Dermis blood vessel endothelial cell (primary cell): ENCODE data around the gene ATP8B3. TPM values are rescaled to one million over a fixed set of nuclear protein-coding genes. Genes with fewer than 3 reads are reported as not detected.
A peak's percentile ranks its signal among the peaks of the same experiment; 100 is the strongest.

Experiments
- DNase-seq: peaks from one replicate; pipeline ENCODE4 v3.0.0; 2010
- total RNA-seq: library from RNA; depleted of rRNA; stranded (reverse); fragments of >200 nt; gene quantifications from 2 replicates; pipeline ENCODE4 v1.2.3, GENCODE V29; 2014

The ATP8B3 gene
- total RNA-seq, 1 donor from 2014 or later: 0.85 TPM

DNA sequence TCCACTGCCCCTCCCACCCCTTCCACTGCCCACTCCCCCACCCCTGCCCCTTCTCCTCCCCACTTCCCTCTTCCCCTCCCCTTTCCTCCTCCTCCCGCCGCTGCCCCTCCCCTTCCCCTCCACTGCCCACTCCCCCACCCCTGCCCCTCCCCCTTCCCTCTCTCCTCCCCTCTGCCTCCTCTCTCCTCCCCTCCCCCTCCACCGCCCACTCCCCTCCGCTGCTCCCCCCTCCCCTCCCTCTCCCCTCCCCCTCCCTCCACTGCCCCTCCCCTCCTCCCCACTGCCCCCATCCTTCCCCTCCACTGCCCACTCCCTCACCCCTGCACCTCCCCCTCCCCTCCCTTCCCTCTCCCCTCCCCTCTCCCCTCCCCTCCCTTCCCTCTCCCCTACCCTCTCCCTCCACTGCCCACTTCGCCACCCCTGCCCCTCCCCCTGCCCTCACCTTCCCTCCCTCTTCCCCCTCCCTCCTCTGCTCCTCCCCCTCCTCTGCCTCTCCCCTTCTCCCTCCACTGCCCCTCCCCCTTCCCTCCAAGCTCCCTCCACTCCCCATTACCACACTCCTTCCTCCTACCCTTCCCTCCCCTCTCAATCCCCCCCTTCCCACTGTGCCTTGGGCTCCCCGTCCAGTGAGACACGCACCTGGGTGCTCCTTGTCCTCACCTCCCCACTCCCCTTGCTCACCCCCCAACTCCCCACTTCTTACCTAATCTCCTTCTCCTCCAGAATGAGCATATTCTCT is 21.9 kb downstream of the ATP8B3 start:
- DNase-seq: no peak

DNA sequence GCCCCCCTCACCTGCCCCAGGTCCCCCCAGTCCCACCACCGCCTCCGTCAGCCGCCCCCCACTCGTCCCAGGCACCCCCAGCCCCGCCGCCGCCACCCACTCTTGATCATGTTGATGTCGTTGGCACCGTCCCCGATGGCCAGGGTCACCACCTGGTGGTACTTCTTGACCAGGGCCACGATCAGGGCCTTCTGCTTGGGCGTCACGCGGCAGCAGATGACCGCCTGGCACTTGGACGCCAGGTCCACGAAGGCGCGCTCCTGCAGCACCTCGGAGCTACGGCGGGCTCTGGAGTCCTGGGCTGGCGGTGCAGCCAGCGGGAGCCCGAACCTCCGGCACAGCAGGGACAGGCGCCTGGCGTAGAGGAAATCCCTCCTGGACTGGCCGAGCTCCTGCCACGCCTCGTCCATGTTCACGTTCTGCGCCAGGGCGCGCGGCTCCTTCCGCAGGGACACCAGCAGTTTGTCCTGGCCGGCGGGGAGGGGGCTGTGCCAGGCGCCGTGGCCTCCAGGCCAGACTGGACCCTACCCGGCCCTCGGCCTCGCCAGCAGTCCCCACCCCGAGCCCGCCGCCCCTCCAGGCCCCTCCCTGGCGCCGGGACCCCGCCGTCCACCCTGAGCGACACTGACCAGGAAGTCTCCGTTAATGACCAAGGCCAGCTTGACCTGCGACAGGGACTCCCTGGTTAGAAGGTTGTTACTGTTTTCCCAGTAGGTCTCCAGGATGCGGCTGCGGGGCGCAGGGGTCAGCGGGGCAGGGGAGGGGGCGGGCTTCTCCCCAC is 22.6 kb downstream of the ATP8B3 start:
- peak; percentile 11 for DNase-seq

DNA sequence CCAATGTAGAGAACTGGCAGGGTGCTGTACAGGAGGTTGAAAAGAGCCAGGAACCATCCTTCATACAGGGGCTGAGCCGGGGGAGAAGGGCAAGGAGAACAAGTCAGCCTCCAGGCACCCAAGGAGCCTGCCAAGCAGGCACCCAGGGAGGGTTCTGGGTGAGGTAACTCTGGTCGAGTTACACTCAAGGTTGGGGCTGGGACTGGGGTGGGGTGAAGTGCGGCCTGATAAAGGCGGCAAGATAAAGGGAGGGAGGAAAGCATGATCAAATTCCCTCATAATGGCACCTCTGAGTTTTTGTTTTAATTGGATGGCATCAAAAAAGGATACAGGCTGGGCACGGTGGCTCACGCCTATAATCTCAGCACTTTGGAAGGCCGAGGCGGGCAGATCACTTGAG is 25.0 kb downstream of the ATP8B3 start:
- no peak for DNase-seq

DNA sequence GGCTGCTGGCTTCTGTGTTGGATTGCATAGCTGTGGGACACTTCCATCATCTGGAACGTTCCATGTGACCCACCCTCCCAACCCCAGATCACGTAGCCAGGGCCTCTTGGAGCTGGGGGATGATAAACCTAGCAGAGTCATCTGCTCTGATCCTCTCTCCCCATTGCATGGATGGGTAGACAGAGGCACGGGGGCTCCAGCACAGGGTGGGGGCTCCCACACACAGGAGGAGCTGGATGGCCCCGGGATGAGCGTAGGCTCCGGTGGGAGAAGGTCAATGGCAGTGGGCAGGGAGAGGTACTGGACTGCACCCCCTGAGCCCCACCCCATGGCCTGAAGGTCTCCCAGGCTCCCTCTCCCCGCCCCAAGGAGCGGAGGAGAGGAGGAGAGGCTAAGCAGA is 25.4 kb downstream of the ATP8B3 start:
- no peak for DNase-seq

DNA sequence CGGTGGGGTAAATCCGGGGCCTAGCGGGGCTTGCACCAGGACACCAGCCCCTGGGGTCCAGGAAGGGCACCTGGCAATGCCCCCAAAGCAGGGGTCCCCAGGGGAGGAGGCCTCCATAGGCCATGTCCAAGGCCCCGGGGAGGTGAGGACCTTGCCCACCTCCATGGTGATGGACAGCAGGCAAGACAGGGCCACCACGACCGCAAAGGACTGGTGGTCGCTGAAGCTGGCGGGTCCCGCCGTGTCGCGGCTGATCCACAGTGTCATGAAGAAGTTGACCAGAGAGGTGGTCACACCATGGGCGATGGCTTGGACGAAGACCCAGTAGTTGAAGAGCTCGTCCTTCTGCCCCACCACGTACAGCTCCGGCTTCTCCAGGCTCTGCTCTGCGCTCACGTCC is 26.8 kb downstream of the ATP8B3 start:
- DNase-seq: no peak

DNA sequence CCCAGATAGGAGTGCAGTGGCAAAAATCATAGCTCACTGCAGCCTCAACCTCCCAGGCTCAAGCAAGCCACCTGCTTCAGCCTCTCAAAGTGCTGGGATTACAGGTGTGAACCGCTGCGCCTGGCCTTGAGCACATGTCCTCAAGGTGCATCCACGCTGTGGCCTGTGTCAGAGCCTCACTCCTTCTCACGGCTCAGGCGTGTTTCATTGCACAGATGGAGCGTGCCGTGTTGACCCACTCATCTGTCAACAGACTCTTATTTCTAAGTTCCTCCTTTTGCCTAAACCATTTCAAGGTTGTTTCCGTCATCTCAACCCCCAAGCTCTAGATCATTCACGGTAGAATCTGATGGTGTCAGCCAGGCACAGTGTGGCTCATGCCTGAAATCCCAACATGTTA is 28.2 kb downstream of the ATP8B3 start:
- no peak for DNase-seq

DNA sequence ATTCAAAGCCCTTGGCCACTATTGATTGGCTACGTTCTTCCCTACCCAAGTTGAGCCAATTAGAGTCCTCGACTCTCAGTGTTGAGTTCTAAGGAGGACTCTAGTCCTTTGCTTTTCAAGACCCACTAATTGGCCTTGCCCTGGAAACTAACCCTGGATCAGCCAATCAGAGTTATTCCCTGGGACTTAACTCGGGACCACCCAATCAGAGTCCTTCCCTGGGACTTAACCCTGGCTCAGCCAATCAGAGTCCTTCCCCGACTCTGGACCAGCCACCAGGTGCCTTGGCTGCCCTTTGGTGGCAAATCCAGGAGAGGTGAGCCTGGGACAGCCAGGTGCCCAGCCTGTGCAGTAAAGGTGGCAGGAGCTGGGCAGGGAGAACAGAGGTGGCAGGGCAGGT is 28.7 kb downstream of the ATP8B3 start:
- no peak for DNase-seq

DNA sequence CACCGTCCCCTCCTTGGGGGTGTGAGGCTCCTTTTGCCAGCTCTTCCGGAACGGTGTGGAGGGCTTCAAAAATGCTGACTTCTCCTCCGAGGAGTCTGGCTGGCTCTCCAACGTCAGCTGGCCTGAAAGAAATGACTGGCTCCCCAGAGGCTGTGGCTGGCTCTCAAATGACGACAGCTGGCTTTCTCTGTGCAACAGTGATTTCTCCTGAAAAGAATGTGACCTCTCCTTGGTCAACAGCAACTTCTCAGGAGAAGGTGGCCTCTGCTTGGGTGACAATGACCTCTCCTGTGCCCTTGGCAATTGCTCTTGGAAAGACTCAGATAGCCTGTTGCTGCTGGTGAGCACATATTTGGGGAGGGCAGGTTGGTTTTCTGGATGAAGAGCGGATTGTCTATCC is 29.6 kb downstream of the ATP8B3 start:
- DNase-seq: no peak

DNA sequence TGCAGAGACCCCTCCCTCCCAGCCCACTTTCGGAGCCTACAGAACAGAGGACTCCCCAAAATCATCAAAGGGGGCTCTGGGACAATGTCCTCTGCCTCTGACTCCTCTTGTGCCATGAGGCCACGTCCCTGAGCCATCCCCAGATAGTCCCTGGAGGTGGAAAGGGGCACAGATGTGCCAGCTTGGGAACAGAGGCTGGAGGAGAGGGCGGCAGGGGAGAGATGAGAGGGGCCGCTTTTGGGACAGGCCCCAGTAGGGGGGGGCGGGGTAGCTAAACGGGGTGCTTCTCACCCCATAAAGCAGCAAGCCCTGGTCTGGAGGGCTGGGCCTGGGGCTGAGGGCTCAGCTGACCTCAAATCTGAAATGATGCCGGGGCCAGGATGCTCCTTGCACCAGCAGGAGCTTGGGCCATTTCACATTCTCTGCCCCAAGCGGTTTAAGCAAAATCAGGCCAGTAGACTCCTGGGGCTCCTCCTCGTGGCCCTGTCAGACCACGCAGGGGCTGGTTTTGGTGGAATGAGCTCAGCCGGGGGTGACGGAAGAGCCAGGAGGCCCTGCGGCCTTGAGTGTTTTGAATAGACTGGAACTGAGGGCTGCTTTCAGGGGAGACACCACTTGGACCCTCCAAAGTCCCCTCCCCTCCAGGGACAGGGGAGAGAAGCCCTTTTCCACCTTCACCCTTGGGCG is 31.7 kb downstream of the ATP8B3 start:
- DNase-seq: peak; percentile 12

DNA sequence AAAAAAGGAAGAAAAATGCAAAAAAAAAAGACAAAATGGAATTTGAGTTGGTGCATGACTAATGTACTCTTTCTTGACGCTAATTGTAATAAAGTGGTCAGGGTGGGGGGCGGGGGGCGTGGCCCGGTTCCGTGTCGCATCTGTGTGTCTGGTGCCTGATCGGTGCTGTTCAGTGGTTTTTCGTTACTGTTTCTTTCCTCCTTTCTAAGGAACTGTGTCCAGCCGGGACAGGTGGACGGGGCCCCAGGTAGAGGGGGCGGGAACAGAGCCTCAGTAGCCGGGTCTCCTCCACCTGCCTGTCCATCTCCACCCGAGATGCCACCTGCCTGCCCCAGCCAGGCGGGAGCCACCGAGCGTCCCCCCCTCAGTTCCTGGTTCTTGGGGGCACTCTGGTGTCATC is 32.5 kb downstream of the ATP8B3 start:
- no peak for DNase-seq

DNA sequence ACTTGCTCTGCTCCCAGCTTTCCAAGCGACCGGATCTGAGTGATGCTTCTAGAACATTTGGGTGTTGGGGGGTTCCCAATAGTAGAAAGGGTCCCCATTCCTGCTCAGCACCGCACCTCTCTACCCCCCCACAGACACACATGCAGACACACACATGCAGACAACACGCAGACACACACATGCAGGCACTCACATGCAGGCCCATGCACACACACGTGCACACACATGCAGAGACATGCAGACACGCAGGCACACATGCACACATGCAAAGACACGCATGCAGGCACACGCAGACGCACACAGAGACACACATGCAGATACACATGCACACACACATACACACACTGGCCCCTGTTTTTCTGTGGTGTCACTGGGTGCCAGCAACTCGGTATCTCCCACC is 34.9 kb downstream of the ATP8B3 start:
- no peak for DNase-seq

DNA sequence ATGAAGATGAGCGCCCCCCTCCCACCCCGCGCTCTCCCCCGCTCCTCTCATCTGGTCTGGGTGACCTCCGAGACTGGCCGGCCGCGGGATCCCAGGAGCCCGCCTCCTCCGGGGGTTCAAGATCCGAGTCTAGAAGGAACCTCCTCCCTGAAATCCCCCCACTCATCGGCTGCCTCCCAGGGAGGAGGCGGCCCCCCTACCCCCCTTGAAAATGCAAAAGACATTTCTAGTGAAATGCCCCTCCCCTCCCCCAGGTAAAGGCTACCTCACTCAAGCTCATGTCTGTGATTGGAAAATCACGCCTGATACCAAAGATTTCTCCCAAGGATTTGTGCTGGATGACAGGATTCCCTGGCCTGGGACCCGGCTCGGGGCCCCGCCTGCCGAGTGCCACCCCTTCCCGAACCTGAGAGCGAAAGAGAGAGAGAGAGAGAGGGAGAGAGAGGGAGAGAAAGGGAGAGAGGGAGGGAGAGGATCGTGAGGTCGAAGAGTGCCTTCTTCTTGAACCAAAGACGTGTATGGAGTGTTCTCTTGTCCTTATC is 35.4 kb downstream of the ATP8B3 start:
- no peak for DNase-seq

DNA sequence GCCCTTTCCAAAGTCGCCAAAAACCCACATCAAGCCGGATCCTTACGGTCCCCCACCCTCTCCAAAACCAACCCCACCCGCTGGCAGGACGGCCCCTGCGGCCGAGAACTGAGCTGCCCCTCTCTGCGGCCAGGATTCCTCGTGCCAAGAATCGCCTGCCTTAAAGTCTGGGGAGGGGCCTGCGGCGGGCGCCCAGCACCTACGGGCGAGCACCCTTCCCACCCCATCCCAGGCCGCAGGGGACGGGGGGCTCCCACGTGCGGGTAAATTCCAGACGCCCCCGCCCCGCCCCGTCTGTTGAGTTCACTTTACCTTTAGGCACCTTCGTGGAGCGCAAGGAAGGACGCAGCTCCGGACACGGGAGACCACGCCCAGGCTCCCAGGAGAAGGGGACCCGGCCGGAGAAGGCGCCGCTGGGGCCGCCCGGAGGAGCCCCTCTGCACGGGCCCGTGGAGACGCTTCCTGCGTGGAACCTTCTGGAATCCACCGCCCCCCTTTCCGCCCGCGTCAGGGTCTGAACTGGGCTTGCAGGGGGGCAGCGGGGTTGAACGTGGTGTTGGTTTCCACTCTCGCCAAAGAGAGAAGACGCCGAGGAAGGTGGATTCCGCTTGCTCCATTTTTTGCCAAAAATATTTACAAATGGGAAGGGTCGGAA is 36.0 kb downstream of the ATP8B3 start:
- DNase-seq: no peak

DNA sequence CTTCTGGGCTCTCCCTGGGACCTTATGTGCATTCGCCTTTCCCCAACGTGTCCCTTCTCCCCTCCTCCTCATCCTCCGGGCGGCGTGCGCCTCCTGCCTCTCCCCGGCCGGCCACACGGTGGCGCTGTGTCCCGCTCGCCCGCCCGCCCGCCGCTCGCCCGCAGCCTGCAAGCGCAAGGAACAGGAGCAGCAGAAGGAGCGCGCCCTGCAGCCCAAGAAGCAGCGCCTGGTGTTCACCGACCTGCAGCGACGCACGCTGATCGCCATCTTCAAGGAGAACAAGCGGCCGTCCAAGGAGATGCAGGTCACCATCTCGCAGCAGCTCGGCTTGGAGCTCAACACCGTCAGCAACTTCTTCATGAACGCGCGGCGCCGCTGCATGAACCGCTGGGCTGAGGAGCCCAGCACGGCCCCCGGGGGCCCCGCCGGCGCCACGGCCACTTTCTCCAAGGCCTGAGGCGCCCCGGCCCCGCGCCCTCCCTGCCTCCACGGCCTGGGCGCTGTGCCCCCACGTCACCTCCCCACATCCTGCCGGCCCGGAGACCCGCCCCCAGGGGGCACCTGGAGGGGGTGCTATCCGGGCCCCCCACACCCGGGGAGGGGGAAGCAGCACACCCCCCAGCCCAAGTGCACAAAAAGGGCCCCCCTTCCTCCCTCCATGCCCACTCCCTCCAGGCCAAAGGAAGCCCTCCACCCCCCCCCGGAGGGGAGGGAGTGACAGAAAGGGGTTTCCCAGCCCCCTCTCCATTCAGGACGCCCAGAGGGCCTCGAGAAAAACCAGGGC is 36.9 kb downstream of the ATP8B3 start:
- peak; percentile 10 for DNase-seq

DNA sequence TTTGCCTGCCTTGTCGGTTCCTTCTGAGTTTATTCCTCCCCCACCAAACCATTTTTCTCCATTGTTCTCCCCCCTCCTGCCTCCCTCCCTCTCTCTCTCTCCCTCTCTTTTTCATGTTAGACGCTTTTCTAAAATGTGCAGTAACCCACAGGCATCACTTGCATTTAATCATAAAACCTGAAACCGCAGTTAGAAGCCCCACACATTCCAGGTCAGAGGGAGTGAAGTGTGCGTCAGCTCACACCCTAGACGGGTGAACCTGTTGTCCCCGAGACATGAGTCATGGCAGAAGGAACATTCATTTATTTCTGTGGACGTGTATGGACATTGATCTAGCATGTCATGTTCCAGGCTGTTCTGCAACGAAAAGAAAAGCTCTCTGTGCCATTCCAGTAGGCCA is 38.9 kb downstream of the ATP8B3 start:
- no peak for DNase-seq

DNA sequence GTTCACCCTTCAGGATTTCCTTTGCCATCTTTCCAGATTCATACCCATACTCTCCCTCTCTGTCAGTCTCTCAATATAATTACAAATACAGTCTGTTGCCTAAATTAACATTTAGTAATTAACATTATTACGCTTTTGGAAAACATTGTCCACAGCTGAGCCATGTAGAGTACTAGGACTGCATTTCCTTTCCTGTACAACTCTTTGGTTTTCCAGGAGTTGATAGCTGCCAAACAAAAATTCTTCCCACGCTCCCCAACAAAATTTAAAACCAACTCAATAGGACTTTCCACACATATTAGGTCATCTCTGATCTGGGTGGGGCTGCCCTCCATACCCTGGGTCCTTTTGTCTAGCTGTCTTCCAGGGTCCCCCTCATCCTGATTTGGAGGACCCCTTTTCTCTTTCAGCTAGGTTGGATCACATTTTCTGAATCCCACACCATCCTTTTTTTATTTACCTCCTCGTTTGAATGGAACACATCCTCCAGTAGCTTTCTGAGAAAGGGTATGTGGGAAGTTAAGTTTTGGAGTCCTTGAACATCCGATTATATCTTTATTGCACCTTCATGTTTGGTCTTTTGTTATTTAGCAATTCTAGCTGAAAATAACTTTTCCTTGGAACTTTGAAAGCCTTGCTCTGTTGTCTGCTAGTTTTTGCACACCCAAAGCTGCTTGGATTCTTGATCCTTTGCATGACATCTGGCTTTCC is 41.1 kb downstream of the ATP8B3 start:
- DNase-seq: no peak

DNA sequence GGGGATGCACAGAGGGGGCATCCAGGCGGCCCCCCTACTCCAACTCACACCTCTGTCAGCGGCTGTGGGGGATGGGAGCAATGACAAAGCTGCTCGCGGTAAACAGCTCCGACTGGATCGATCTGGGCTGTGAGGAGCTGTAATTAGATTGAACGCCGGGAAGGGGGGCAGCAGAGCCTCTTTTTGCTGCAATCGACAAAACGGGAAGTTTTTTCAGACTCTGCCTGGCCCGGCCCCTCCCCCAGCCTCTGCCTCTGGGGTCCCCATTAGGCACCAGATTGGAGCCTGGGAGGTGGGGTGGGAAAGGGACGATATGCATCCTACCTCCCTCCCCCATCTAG is 42.5 kb downstream of the ATP8B3 start:
- no peak for DNase-seq

DNA sequence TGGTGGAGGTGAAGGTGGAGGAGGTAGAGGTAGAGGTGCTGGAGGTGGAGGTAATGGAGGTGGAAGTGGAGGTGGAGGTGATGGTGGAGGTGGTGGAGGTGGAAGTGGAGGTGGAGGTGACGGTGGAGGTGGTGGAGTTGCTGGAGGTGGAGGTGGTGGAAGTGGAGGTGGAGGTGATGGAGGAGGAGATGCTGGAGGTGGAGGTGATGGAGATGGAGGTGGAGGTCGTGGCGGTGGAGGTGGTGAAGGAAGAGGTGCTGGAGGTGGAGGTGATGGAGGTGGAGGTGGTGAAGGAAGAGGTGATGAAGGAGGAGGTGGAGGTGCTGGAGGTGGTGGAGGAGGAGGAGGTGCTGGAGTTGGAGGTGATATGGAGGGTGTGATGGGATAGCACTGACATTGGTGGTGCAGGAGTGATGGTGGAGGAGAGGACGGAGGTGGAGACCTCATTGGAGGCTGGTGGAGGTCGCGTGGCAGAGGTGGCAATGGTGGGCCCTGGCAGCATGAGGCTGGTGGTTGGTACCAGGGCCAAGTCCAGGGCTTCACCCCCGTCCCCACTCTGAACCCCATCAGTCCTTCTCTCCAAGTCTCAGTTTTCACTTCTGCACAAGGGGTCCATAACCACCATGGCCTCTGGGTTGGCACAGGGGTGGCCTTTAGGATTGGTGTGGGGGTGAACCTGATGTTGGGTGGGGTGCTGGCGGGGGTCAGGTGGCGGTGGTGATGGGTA is 43.0 kb downstream of the ATP8B3 start:
- no peak for DNase-seq

DNA sequence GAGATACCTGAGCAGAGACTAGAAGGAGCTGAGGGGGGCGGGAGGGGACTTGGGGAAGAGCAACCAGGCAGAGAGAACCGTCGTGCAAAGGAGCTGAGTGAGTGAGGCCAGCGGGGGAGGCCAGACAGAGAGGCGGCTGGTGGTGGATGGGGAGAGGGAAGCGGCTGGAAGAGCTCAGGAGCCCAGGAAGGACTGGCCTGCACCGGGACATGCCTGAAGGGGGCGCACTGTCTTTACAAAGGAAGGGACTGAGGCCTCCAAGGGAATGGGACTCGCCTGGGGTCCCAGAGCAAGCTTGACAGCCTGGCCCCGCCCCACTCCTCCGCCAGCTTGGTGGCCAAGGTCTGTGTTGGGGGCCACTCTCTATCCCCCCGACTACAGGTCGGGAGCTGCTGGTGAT is 43.8 kb downstream of the ATP8B3 start:
- DNase-seq: peak; percentile 37

DNA sequence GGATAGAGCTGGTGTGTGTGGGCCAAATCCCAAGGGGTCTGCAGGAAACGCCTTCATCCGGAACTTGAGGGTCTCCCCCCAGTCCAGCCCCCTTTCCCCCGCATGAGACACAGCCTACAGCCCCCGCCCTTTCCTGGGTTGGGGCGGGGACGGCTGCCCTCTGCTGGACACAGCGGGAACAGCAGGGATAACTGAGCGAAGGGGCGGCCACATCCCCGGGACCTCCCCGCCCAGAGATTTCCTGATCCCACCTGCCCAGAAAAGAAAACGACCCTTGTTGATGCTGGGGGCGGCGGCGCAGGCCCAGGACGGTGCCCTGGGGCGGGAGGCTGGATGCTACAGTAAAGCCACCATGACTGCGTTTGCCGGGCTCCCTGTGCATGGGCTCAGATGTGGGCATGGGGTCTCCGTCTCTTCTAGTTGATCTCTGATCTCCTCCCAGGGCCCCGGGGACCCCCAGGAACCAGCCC is 44.6 kb downstream of the ATP8B3 start:
- DNase-seq: peak; percentile 50
